SK-N-SH (cell line): ENCODE measurements around the gene SERPINA6. TPM values are rescaled to one million over a fixed set of nuclear protein-coding genes. Genes with fewer than 3 reads are reported as not detected.

Source experiments
- CTCF ChIA-PET: fragments of 300-600, 350-600 bp; formaldehyde crosslinking; extraction: SDS; loops from one replicate; lab custom pipeline; 2021; lab: Yijun Ruan, JAX
- POLR2A ChIA-PET: fragments of 350-600 bp; sonication (Branson Sonifier 250); formaldehyde crosslinking; extraction: SDS; loops from one replicate; lab custom pipeline; 2020; ENCODE audit warnings: antibody characterized with exemption, inconsistent platforms; lab: Yijun Ruan, JAX
- DNase-seq: peaks from one replicate; pipeline ENCODE4 v3.0.0; 2012
- H2AFZ ChIP-seq: fragments of 200-600 bp; sonication (generic); 2 replicates; pipeline ENCODE4 v1.8.1; 2016; ENCODE audit warnings: antibody characterized with exemption, mild to moderate bottlenecking, low read depth
- H3F3A ChIP-seq: fragments of 200-600 bp; sonication (generic); replicated peaks from 2 replicates; pipeline ENCODE3; 2016; ENCODE audit warnings: antibody characterized with exemption, mild to moderate bottlenecking; ENCODE audit not compliant: insufficient read depth
- H3K27ac ChIP-seq, 2 experiments: fragments of 200-500 bp in 1 of 2; fragments of 200-600 bp in 1 of 2; sonication (Bioruptor generic) in 1 of 2; sonication (generic), shearing (Covaris generic) in 1 of 2; 2 replicates each; pipeline versions ENCODE4 v1.5.1 to v1.6.1; 2014 to 2016; ENCODE audit warnings: low read depth in 2 of 2, inconsistent platforms in 1 of 2, low read length in 1 of 2, mild to moderate bottlenecking in 1 of 2, mixed read lengths in 1 of 2
- H3K27me3 ChIP-seq: fragments of 200-600 bp; sonication (generic), shearing (Covaris generic); 2 replicates; pipeline ENCODE4 v1.6.1; 2016; ENCODE audit warnings: mixed run types; ENCODE audit not compliant: insufficient read depth
- H3K36me3 ChIP-seq, 2 experiments: fragments of 200-500 bp in 1 of 2; fragments of 200-600 bp in 1 of 2; sonication (Bioruptor generic) in 1 of 2; sonication (generic) in 1 of 2; replicated peaks in 1 of 2; 2 replicates each; pipeline versions ENCODE3 to v1.5.1; 2014 to 2016; ENCODE audit warnings: low read length in 1 of 2, mild to moderate bottlenecking in 1 of 2; ENCODE audit not compliant: insufficient read depth in 2 of 2, control insufficient read depth in 1 of 2
- H3K4me1 ChIP-seq, 2 experiments: fragments of 200-500 bp in 1 of 2; fragments of 200-600 bp in 1 of 2; sonication (Bioruptor generic) in 1 of 2; sonication (generic), shearing (Covaris generic) in 1 of 2; 2 replicates each; pipeline versions ENCODE4 v1.5.1 to v1.6.1; 2014 to 2016; ENCODE audit warnings: low read depth in 1 of 2, low read length in 1 of 2, mixed run types in 1 of 2; ENCODE audit not compliant: insufficient read depth in 2 of 2, control insufficient read depth in 1 of 2
- H3K4me2 ChIP-seq: fragments of 200-600 bp; sonication (generic), shearing (Covaris generic); 2 replicates; pipeline ENCODE4 v1.6.1; 2017; ENCODE audit warnings: mixed run types
- H3K4me3 ChIP-seq, 2 experiments: fragments of 200-500 bp in 1 of 2; fragments of 200-600 bp in 1 of 2; sonication (Bioruptor generic) in 1 of 2; sonication (generic), shearing (Covaris generic) in 1 of 2; 2 replicates each; pipeline versions ENCODE4 v1.5.1 to v1.8.1; 2014 to 2016; ENCODE audit warnings: low read depth in 2 of 2, inconsistent platforms in 1 of 2, low read length in 1 of 2, mild to moderate bottlenecking in 1 of 2, mixed read lengths in 1 of 2, moderate library complexity in 1 of 2
- H3K79me2 ChIP-seq: fragments of 200-600 bp; sonication (generic); 2 replicates; pipeline ENCODE4 v1.8.1; 2017; ENCODE audit warnings: mild to moderate bottlenecking; ENCODE audit not compliant: insufficient read depth
- H3K9ac ChIP-seq: fragments of 200-600 bp; sonication (generic); 2 replicates; pipeline ENCODE4 v1.6.1; 2017; ENCODE audit warnings: mixed run types
- H3K9me2 ChIP-seq: fragments of 200-600 bp; sonication (generic); 2 replicates; pipeline ENCODE4 v1.6.1; 2017; ENCODE audit warnings: mixed run types
- H3K9me3 ChIP-seq: fragments of 200-600 bp; sonication (generic); 2 replicates; pipeline ENCODE4 v1.6.1; 2017; ENCODE audit warnings: mixed run types, mild to moderate bottlenecking, moderate library complexity
- H4K20me1 ChIP-seq: fragments of 200-600 bp; sonication (generic); 2 replicates; pipeline ENCODE4 v1.6.1; 2017; ENCODE audit warnings: mild to moderate bottlenecking, mixed run types; ENCODE audit not compliant: insufficient read depth
- ELF1 ChIP-seq: IDR thresholded peaks from 2 replicates; pipeline ENCODE4 v1.4.0; 2012
- FOXM1 ChIP-seq: IDR thresholded peaks from 2 replicates; pipeline ENCODE4 v1.4.0; 2012; ENCODE audit warnings: low read depth, mild to moderate bottlenecking
- GABPA ChIP-seq: IDR thresholded peaks from 2 replicates; pipeline ENCODE4 v1.4.0; 2012; ENCODE audit warnings: low read depth, mild to moderate bottlenecking
- IRF3 ChIP-seq: fragments of 150-350 bp; IDR thresholded peaks from 2 replicates; pipeline ENCODE4 v1.6.1; 2016; ENCODE audit warnings: mild to moderate bottlenecking, low read depth, low read length
- JUND ChIP-seq: IDR thresholded peaks from 2 replicates; pipeline ENCODE4 v1.4.0; 2012
- PBX3 ChIP-seq: IDR thresholded peaks from 2 replicates; pipeline ENCODE4; 2012
- RAD21 ChIP-seq: IDR thresholded peaks from 2 replicates; pipeline ENCODE4 v1.6.1; 2012; ENCODE audit warnings: mild to moderate bottlenecking, low read length
- REST ChIP-seq: IDR thresholded peaks from 2 replicates; pipeline ENCODE4 v1.6.1; 2012; ENCODE audit warnings: mild to moderate bottlenecking, low read depth, low read length, moderate library complexity
- RFX5 ChIP-seq: IDR thresholded peaks from 2 replicates; pipeline ENCODE4 v1.6.1; 2012; ENCODE audit warnings: mild to moderate bottlenecking, improper control_type of control experiment, low read length
- SIN3A ChIP-seq: IDR thresholded peaks from 2 replicates; pipeline ENCODE4 v1.6.1; 2012; ENCODE audit warnings: low read depth, mild to moderate bottlenecking, low read length, moderate library complexity, borderline replicate concordance
- TAF1 ChIP-seq: IDR thresholded peaks from 2 replicates; pipeline ENCODE4 v1.6.1; 2012; ENCODE audit warnings: low read depth, mild to moderate bottlenecking, low read length, moderate library complexity, borderline replicate concordance
- TCF12 ChIP-seq: IDR thresholded peaks from 2 replicates; pipeline ENCODE4 v1.4.0; 2012
- TEAD4 ChIP-seq: IDR thresholded peaks from 2 replicates; pipeline ENCODE4 v1.4.0; 2012; ENCODE audit warnings: mild to moderate bottlenecking, borderline replicate concordance; ENCODE audit not compliant: insufficient read depth
- YY1 ChIP-seq: IDR thresholded peaks from 2 replicates; pipeline ENCODE4 v1.4.0; 2012; ENCODE audit warnings: low read depth, mild to moderate bottlenecking
- polyA plus RNA-seq, 3 experiments: library from polyadenylated mRNA; depleted of rRNA; stranded (reverse); fragments of >200 nt; gene quantifications; 2 replicates each; pipeline ENCODE4 v1.2.3, GENCODE V29; 2012
- TF ChIP-seq, protein P1 (sequence below): fragments of 200-600 bp; sonication (generic); IDR thresholded peaks from 2 replicates; pipeline ENCODE4 v1.6.1; 2017; ENCODE audit warnings: antibody characterized with exemption, mild to moderate bottlenecking, moderate library complexity
- TF ChIP-seq, protein P2 (sequence below): IDR thresholded peaks from 2 replicates; pipeline ENCODE4 v1.4.0; 2012; ENCODE audit warnings: low read depth

SERPINA6 gene
- polyA plus RNA-seq, 1 of the 3 experiments (the other 2 are of a cell fraction): 0.46 TPM

GRCh38 chr14:94334872-94335271, 11.7 kb upstream of the SERPINA6 start (continued):
- TF ChIP-seq, protein P1, sequence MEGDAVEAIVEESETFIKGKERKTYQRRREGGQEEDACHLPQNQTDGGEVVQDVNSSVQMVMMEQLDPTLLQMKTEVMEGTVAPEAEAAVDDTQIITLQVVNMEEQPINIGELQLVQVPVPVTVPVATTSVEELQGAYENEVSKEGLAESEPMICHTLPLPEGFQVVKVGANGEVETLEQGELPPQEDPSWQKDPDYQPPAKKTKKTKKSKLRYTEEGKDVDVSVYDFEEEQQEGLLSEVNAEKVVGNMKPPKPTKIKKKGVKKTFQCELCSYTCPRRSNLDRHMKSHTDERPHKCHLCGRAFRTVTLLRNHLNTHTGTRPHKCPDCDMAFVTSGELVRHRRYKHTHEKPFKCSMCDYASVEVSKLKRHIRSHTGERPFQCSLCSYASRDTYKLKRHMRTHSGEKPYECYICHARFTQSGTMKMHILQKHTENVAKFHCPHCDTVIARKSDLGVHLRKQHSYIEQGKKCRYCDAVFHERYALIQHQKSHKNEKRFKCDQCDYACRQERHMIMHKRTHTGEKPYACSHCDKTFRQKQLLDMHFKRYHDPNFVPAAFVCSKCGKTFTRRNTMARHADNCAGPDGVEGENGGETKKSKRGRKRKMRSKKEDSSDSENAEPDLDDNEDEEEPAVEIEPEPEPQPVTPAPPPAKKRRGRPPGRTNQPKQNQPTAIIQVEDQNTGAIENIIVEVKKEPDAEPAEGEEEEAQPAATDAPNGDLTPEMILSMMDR: no peak

GRCh38 chr14:94332587-94332986, 9.5 kb upstream of the SERPINA6 start:
- H3K9me3 ChIP-seq: no peaks in the 10 kb centered on the region
- CTCF ChIA-PET: no interaction called here
- H3K4me1 ChIP-seq: no peaks in the 10 kb centered on the region
- H3K4me2 ChIP-seq: no peak overlapping the region
- no peaks in the 10 kb centered on the region for H3K36me3 ChIP-seq
- no peak overlapping the region for H2AFZ ChIP-seq
- H3K79me2 ChIP-seq: no peaks in the 10 kb centered on the region
- no peak overlapping the region for H3K4me3 ChIP-seq
- no peak overlapping the region for H3K9ac ChIP-seq
- H3K9me2 ChIP-seq: no peaks in the 10 kb centered on the region
- no peak overlapping the region for H3K27ac ChIP-seq
- POLR2A ChIA-PET: no interaction called here
- no peak for DNase-seq
- no peaks in the 10 kb centered on the region for H4K20me1 ChIP-seq
- no peaks in the 10 kb centered on the region for H3K27me3 ChIP-seq
- H3F3A ChIP-seq: no peaks in the 10 kb centered on the region
- no peak for TF ChIP-seq PBX3
- TF ChIP-seq, protein P1: no peak
- no peak for TF ChIP-seq SIN3A
- no peak for TF ChIP-seq FOXM1
- no peak for TF ChIP-seq YY1
- TF ChIP-seq REST: no peak
- no peak for TF ChIP-seq RAD21
- TF ChIP-seq IRF3: no peak
- TF ChIP-seq TEAD4: no peak
- no peak for TF ChIP-seq TAF1
- TF ChIP-seq TCF12: no peak
- no peak for TF ChIP-seq GABPA
- TF ChIP-seq, protein P2, sequence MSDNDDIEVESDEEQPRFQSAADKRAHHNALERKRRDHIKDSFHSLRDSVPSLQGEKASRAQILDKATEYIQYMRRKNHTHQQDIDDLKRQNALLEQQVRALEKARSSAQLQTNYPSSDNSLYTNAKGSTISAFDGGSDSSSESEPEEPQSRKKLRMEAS: no peak
- TF ChIP-seq JUND: no peak
- no peak for TF ChIP-seq ELF1
- no peak for TF ChIP-seq RFX5
